GM12801 (cell line): ENCODE results near the gene MYCN.

ENCODE experiments used
- CTCF ChIP-seq: IDR thresholded peaks from one replicate; pipeline ENCODE4 v1.5.1; 2011; ENCODE audit warnings: control low read depth; ENCODE audit not compliant: insufficient read length; ENCODE audit errors: extremely low read depth

Gene MYCN

GRCh38 chr2:15968280-15969178 lies 28.2 kb downstream of the MYCN start:
- no peak for TF ChIP-seq CTCF

GRCh38 chr2:15969214-15969613 lies 28.9 kb downstream of the MYCN start:
- TF ChIP-seq CTCF = no peak

GRCh38 chr2:15970701-15971100 lies 30.4 kb downstream of the MYCN start:
- no peak for TF ChIP-seq CTCF

GRCh38 chr2:15971351-15971750 lies 31.0 kb downstream of the MYCN start:
- TF ChIP-seq CTCF = no peak

- no peak for TF ChIP-seq CTCF
Measured at GRCh38 chr2:15971831-15972522, 31.6 kb downstream of the MYCN start.

- TF ChIP-seq CTCF = no peak
Measured at GRCh38 chr2:15973481-15974401, 33.4 kb downstream of the MYCN start.

GRCh38 chr2:15974565-15975260 lies 34.4 kb downstream of the MYCN start:
- TF ChIP-seq CTCF = no peak
